ENCODE data around the gene SLC37A3.

DNA sequence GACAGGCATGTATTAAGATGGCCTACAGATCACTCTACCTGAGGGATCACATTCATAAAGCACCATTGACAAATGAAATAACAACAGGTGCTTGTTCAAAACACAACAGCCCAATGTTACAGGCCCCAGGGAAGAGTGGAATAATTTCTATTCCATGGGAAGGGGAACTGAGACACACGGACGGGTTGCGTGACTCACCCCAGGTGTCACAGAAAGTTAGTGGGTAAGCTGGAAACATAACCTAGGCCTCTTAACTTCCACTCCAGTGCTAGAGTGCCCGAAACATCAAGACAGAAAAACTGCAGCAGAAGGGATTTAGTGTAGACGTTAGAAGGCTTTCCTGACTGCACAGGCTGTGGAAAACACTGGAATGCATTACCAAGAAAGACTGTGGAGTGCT is 48.3 kb downstream of the SLC37A3 start:
- no peak for TF ChIP-seq POLR2A (IDR thresholded peaks at IDR 0.05; ENCODE audit: low read depth, low read length)
- TF ChIP-seq POLR2AphosphoS5 (IDR thresholded peaks at IDR 0.05; ENCODE audit: low read depth, low read length): no peak

Measured in GM12892 (cell line).